Testis (tissue), 3 donors: ENCODE data around the gene C16orf46. TPM values are rescaled to one million over a fixed set of nuclear protein-coding genes. Genes with fewer than 3 reads are reported as not detected.

Experiments used
- DNase-seq: peaks from one replicate; pipeline ENCODE4 v3.0.0-alpha.2; 2019
- H3K27ac ChIP-seq, 2 donors: fragments of 200-600 bp; sonication (generic); one replicate each; pipeline ENCODE4 v1.5.1; 2019
- H3K27me3 ChIP-seq: fragments of 200-600 bp; sonication (generic); one replicate; pipeline ENCODE4 v1.5.1; 2019
- H3K36me3 ChIP-seq: fragments of 200-600 bp; sonication (generic); one replicate; pipeline ENCODE4 v1.5.1; 2017; ENCODE audit warnings: low read depth; ENCODE audit errors: missing control alignments
- H3K4me1 ChIP-seq: fragments of 200-600 bp; sonication (generic); one replicate; pipeline ENCODE4 v1.5.1; 2019
- H3K4me3 ChIP-seq, 2 donors: fragments of 200-600 bp; sonication (generic); one replicate each; pipeline ENCODE4 v1.5.1; 2017 to 2019
- H3K9me3 ChIP-seq: fragments of 200-600 bp; sonication (generic); one replicate; pipeline ENCODE4 v1.5.1; 2017
- CTCF ChIP-seq, 3 experiments: fragments of 450-650 bp in 2 of 3; fragments of 200-600 bp in 1 of 3; sonication (generic) in 1 of 3; IDR thresholded peaks; one replicate each; pipeline ENCODE4 v1.5.1; 2016 to 2019; ENCODE audit warnings: antibody characterized with exemption in 3 of 3, mild to moderate bottlenecking in 2 of 3, moderate library complexity in 1 of 3
- POLR2A ChIP-seq: fragments of 450-650 bp; IDR thresholded peaks from one replicate; pipeline ENCODE4 v1.6.1; 2017; ENCODE audit warnings: antibody characterized with exemption, mild to moderate bottlenecking, moderate library complexity
- WGBS, 2 donors: methylation state at CpG; one replicate each; pipeline ENCODE4 v1.1.5; 2018; 5-methylcytosine and 5-hydroxymethylcytosine counted together
- intact Hi-C: fragments of 100-400 bp; cut with DNase I; formaldehyde crosslinking; loops from one replicate; pipeline ENCODE4 v1.15.1; 2023; ENCODE audit warnings: low total_unique reads
- polyA plus RNA-seq: library from polyadenylated mRNA; stranded (reverse); fragments of 350-450 nt; fragmentation: Illumina TruSeq; extraction: RNeasy Lipid Tissue Mini Kit (QIAGEN cat#74804); gene quantifications from one replicate; pipeline ENCODE4 v1.2.3, GENCODE V29; 2014; ENCODE audit warnings: low read depth, low replicate concordance; ENCODE audit not compliant: insufficient read depth
- small RNA-seq, 2 donors: library from RNA; depleted of rRNA; stranded (forward); fragments of <200 nt; gene quantifications; one replicate each; pipeline ENCODE3, GENCODE V24; 2016
- total RNA-seq, 2 donors: library from RNA; depleted of rRNA; stranded (reverse); fragments of >200 nt; gene quantifications; one replicate each; pipeline ENCODE4 v1.2.3, GENCODE V29; 2016

C16orf46 gene
- total and polyA plus RNA-seq, 3 donors from 2014 or later: 7.7 to 15.2 (median 10.2) TPM

- intact Hi-C loops: no loop called here
- Histone ChIP-seq H3K27me3 (no peaks in the 10 kb centered on the region), H3K36me3 (no peaks in the 10 kb centered on the region), H3K9me3 (no peaks in the 10 kb centered on the region), H3K4me1 (no peaks in the 10 kb centered on the region), H3K27ac (no peak overlapping the region), H3K4me3 (no peak overlapping the region)
- TF ChIP-seq POLR2A (no peak), CTCF (IDR thresholded peaks at IDR 0.05) (no peak)
- DNase-seq: no peak
- 87 to 93% methylated on average over 11 of the region's 11 CpGs for WGBS, 2 donors
Observed at GRCh38 chr16:81029930-81030604, 47.0 kb downstream of the C16orf46 start.

- Histone ChIP-seq H3K4me3 (no peak overlapping the region), H3K9me3 (no peaks in the 10 kb centered on the region), H3K27me3 (no peaks in the 10 kb centered on the region), H3K36me3 (no peaks in the 10 kb centered on the region), H3K4me1 (no peaks in the 10 kb centered on the region), H3K27ac (no peak overlapping the region)
- no peak for TF ChIP-seq POLR2A
- no peak for TF ChIP-seq CTCF (IDR thresholded peaks at IDR 0.05)
- DNase-seq: no peak
- WGBS, 2 donors: 88 to 97% methylated on average over 4 of the region's 4 CpGs
- intact Hi-C loops: no loop called here
Observed at GRCh38 chr16:81026429-81026828, 50.6 kb downstream of the C16orf46 start.

GRCh38 chr16:81018496-81018895 lies 58.5 kb downstream of the C16orf46 start:
- 90 to 95% methylated on average over 2 of the region's 2 CpGs for WGBS, 2 donors
- H3K27ac ChIP-seq: no peak overlapping the region
- H3K27me3 ChIP-seq: no peaks in the 10 kb centered on the region
- intact Hi-C loops: no loop called here
- DNase-seq: no peak
- H3K4me3 ChIP-seq: no peak overlapping the region
- H3K36me3 ChIP-seq: no peaks in the 10 kb centered on the region
- no peak for TF ChIP-seq POLR2A
- no peaks in the 10 kb centered on the region for H3K4me1 ChIP-seq
- no peaks in the 10 kb centered on the region for H3K9me3 ChIP-seq

GRCh38 chr16:81014672-81015071 lies 62.4 kb downstream of the C16orf46 start:
- Histone ChIP-seq H3K27me3 (no peaks in the 10 kb centered on the region), H3K9me3 (no peaks in the 10 kb centered on the region), H3K4me3 (no peak overlapping the region), H3K4me1 (no peaks in the 10 kb centered on the region), H3K27ac (no peak overlapping the region), H3K36me3 (no peaks in the 10 kb centered on the region)
- no peak for TF ChIP-seq POLR2A
- TF ChIP-seq CTCF (IDR thresholded peaks at IDR 0.05): no peak
- no peak for DNase-seq
- intact Hi-C loops: no loop called here
- 97 to 99% methylated on average over 2 of the region's 2 CpGs for WGBS, 2 donors

GRCh38 chr16:81012974-81013373 lies 64.1 kb downstream of the C16orf46 start:
- Histone ChIP-seq H3K27me3 (no peaks in the 10 kb centered on the region), H3K27ac (no peak overlapping the region), H3K4me3 (no peak overlapping the region), H3K9me3 (no peaks in the 10 kb centered on the region), H3K4me1 (no peaks in the 10 kb centered on the region), H3K36me3 (no peaks in the 10 kb centered on the region)
- TF ChIP-seq POLR2A: no peak
- no peak for TF ChIP-seq CTCF (IDR thresholded peaks at IDR 0.05)
- WGBS, 2 donors: 93 to 95% methylated on average over 3 of the region's 3 CpGs
- intact Hi-C loops: no loop called here
- no peak for DNase-seq

Small RNA genes lying within 50 kb of the gene (small RNA-seq; reads per million reads assigned to genes)
- gene AC092718.3: 0 reads per million in 2 donors
- 0 reads per million in 2 donors for gene RNU6-1191P

Other genes starting within 250 kb of the C16orf46 start
- gene CMC2, start 70.4 kb downstream of the C16orf46 start, total RNA-seq: 10 to 100 TPM; 63.7 to 84.1 TPM
- gene CMC2, start 70.4 kb downstream of the C16orf46 start, polyA plus RNA-seq: 184 TPM
- 10 to 100 TPM; 11.5 to 39.1 TPM for gene CENPN, start 70.0 kb downstream of the C16orf46 start, total RNA-seq
- 19.3 TPM for gene CENPN, start 70.0 kb downstream of the C16orf46 start, polyA plus RNA-seq
- gene ATMIN, start 41.4 kb downstream of the C16orf46 start, total RNA-seq: 10 to 100 TPM; 53.6 to 65.2 TPM
- gene ATMIN, start 41.4 kb downstream of the C16orf46 start, polyA plus RNA-seq: 97.3 TPM
- 10 to 100 TPM; 10.3 to 18.4 TPM for gene GCSH, start 19.2 kb upstream of the C16orf46 start, total RNA-seq
- gene GCSH, start 19.2 kb upstream of the C16orf46 start, polyA plus RNA-seq: 19.4 TPM
- gene BCO1, start 161.5 kb upstream of the C16orf46 start, total RNA-seq: 1 to 10 TPM in 1 of 2 donors, under 1 TPM in 1; 0.87 to 1.2 TPM
- gene BCO1, start 161.5 kb upstream of the C16orf46 start, polyA plus RNA-seq: 0.62 TPM
- 10 to 100 TPM; 10.7 to 10.9 TPM for gene GAN, start 237.7 kb upstream of the C16orf46 start, total RNA-seq
- 2.4 TPM for gene GAN, start 237.7 kb upstream of the C16orf46 start, polyA plus RNA-seq